GM18519 (cell line): Measurements from ENCODE around the gene MEGF6.

Experiments used
- ATAC-seq: cut with Tn5 transposase; IDR thresholded peaks from one replicate; pipeline ENCODE4 v1.9.1; 2021; ENCODE audit warnings: mild to moderate bottlenecking, moderate library complexity; ENCODE audit not compliant: unreplicated experiment, low FRiP score

The MEGF6 gene

DNA sequence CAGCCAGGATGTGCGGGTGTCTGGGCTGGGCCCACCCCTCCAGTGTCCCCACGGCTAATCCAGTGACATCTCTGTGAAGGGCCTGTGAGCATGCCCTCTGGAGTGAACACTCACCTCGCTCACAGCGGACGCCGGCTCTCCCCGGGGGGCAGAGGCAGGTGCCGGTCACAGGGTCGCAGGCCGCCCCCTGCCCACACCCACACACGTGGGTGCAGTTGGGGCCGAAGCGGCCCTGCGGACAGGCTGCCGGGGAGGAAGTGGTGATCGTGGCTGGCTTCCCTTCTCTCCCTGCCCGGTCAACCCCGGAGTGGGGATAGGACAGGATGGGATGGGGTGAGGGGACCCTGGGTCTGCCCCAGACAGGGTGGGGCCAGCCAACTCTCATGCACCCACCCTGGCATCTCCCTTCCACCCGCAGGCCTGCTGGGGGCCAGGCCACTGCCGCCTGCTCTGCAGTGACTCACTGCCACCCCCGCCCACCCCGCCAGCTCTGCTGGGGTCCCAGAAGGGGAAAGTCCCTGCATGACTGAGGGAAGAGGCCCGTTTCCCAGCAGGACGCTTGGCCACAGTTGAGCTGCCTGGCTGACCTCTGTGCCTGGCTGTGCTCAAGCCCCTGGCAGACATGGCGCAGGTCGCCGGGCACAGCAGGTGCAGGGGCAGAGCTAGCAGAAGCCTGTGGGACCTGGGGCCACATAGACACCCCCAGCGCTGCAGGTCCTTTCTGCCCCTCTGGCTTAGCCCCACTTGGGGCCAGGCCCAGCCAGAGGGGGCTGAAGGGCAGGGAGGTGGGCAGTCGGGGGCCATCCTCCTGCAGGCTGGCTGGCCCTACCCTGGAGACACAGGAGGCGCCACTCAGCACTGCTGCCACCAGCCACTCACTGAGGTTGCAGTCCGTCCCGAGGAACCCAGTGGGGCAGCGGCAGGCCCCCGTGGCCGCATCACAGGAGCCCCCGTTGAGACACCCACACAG, 115.2 kb downstream of the MEGF6 start:
- ATAC-seq, result no peak

GRCh38 chr1:3494321-3495308, 116.7 kb downstream of the MEGF6 start:
- ATAC-seq, result no peak

DNA sequence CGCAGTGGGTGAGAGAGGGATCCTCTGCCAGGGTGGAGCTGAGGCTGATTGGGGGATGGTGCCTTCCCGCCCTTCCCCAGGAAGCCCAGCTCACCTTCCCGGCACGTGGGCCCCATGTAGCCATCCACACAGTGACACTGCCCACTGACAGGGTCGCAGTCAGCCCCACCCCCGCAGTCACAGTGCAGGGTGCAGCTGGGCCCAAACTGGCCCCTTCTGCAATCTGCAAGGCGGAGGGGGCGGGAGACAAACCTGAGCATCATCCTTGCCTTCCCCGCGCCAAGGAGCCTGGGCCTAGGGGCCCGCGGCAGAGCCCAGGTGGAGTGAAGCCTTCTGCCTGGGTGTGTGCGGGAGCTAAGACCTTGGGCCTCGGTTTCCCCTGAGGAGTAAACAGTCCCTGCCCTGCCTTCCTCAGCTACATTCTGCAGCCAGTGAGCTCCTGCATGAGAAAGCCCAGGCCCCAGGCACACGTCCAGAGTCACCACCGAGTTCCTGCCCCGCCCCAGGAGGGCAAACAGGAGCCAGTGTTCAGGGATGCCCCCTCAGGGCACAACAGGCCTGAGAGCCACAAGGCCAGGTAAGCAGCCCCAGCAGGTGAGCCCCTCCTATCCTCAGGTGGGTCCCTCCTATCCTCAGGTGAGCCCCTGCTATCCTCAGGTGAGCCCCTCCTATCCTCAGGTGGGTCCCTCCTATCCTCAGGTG, 118.6 kb downstream of the MEGF6 start:
- no peak for ATAC-seq

- no peak for ATAC-seq
These were observed 119.7 kb downstream of the MEGF6 start for GRCh38 chr1:3491291-3492246.

- no peak for ATAC-seq
These were observed 121.1 kb downstream of the MEGF6 start for GRCh38 chr1:3490046-3490745.

DNA sequence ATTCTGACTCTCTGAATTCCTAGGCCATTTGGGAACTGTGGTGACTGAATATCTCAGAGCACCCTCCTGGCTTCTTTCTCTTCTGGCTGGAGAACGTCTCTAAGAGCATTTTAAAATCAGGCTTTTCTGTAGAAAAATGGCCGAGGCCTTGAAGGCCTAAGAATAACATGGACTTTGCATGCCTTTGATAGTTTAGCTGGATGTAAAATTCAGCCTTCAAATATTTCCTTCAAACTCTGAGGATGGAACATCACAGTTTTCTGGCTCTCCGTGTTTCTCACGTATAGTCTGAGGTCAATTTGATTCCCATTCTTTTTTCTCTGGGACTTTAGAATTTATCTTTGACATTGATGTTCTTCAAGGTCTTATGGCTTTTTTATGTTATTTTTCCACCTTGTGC, 122.9 kb downstream of the MEGF6 start:
- ATAC-seq, result no peak

- no peak for ATAC-seq
These were observed 126.3 kb downstream of the MEGF6 start for GRCh38 chr1:3485016-3485415.

GRCh38 chr1:3483801-3484444, 127.4 kb downstream of the MEGF6 start:
- no peak for ATAC-seq

GRCh38 chr1:3483380-3483779, 127.9 kb downstream of the MEGF6 start:
- no peak for ATAC-seq

GRCh38 chr1:3482378-3482849, 128.9 kb downstream of the MEGF6 start:
- no peak for ATAC-seq

- ATAC-seq, result no peak
These were observed 129.4 kb downstream of the MEGF6 start for GRCh38 chr1:3481836-3482375.

DNA sequence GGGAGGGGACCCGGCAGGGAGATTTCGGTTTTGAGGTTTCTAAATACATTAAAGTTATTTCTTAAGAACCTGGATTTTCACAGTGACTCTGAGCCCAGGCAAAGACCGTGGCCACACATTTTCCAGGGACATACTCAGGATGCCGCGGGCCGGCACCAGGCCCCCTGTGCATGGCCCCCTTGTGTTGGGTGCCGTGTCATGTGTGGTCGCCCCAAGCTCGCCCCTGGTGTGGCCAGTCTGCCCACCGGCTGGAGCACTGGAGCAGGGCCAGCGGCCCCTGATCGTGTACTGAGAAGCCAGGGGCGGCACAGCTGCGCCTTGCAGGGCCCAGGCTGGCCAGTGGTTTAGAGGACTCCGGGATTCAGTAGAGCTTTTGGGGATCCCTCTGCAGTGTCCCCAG, 130.3 kb downstream of the MEGF6 start:
- ATAC-seq, result no peak

- ATAC-seq, result no peak
These were observed 131.0 kb downstream of the MEGF6 start for GRCh38 chr1:3480369-3480719.

DNA sequence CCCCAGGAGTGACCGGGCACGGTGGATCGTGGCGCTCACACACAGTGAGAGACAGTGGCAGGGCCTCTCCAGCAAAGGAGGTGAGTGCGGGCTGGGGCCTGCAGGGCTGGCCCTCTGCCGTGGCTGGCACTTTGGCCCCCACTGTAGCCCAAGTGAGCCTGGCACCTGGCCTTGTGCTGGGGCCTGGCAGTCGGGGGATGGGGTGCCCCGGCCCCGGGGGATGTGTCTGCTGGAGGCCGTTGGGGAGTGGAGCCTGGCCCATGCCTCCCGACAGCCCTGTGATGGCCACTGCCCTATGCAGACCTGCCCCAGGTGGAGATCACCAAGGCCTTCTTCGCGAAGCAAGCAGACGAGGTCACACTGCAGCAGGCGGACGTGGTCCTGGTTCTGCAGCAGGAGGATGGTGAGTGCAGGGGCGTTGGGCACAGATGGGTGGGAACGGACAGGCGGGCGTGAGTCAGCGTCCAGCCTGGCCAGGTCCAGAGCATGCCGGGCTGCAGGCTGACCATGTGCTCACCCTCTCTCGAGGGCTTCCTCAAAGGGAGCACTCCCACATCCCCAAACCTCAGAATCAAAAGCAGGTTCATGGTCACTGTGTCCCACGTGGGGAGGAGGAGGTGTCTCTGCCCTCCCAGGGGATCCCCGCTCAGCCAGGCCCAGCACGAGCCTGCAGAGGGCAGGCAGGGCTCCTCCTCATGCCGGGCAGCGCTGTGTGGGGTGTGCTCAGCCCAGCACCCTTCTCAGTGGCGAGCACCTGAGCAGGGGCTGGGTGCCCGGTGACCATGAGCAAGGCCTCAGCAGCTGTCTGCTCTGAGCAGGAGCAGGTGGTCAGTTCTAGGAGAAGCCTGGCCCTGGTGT, 131.6 kb downstream of the MEGF6 start:
- no peak for ATAC-seq

- ATAC-seq, result no peak
These were observed 133.1 kb downstream of the MEGF6 start for GRCh38 chr1:3478187-3478586.

DNA sequence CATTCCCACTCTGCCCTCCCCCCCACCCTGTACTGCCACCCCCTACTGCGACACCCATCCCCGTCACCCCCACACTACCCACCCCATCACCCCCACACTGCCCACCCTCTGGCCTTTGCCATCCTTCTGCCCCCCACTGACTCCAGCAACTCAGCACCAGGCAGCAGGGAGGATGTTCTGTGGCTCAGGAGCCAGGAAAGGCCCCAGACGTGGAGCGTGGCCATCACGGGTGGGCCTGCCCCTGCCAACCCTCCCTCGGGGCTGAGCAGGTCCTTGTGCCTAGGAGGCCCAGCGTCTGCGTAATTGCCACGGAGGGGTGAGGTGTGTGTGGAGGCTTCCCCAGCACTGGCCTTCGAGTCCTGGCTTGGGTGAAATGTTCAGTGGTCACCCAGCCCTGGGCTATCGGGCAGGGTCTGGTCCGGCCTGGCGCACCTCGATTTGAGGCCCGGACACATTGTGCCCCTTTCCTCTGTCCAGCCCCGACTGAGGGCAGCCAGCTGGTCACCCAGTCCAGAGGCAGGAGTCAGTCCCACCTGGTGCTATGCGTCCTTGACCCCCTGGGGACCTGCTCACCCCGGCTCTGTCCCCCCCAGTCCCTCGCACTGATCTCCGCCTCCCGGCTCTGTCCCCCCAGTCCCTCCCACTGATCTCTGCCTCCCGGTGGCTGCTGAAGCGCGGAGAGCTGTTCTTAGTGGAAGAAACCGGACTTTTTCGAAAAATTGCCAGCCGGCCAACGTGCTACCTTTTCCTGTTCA, 133.9 kb downstream of the MEGF6 start:
- no peak for ATAC-seq
